ENCODE data around the gene MYCT1.
"Not testable (repeated sequence)": the region's sequence is repeated elsewhere in the genome, so short reads cannot be mapped to it uniquely, and the experiment has no call there.

The MYCT1 gene, protein sequence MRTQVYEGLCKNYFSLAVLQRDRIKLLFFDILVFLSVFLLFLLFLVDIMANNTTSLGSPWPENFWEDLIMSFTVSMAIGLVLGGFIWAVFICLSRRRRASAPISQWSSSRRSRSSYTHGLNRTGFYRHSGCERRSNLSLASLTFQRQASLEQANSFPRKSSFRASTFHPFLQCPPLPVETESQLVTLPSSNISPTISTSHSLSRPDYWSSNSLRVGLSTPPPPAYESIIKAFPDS

DNA sequence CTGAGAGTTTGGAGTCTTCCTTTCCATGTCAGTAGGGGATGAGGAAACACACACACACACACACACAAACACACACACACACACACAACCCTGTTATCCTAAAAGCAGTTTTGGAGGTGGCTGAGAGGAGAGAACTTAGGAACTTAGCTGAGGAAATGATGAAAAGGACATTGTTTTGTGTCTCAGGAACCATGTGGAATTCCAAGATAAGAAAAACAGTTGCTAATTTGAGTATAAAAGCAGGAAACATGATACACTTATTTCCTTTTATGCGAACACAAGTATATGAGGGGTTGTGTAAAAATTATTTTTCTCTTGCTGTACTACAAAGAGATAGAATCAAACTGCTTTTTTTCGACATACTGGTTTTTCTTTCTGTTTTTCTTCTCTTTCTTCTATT lies at the start of gene MYCT1:
MYCT1 (plus strand) TSS at position 264 of the 400 bp plus-strand sequence; CDS start at position 270, 6 bp downstream.
- no peak for DNase-seq (ENCODE audit: low read depth in 2 of 2)

DNA sequence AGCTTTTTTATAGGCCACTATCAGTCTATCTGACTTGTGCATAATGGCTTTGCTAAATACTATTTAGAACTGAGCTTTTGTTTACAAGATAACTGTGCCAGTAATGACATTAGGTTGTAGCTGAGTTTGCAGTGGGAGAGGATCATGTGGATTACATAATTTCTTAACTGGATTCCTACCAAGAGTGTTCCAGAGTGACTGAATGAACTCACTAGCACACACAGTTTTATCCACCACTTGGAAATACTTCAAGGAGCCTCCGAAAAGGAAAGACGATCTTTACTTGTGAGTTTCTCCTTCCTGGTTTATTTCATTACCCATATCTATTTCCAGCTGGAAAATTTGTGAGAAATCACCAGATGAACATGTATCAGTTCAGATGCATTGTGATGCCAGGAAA lies 49.6 kb upstream of the MYCT1 start:
- DNase-seq (ENCODE audit: low read depth in 2 of 2) = no peak

DNA sequence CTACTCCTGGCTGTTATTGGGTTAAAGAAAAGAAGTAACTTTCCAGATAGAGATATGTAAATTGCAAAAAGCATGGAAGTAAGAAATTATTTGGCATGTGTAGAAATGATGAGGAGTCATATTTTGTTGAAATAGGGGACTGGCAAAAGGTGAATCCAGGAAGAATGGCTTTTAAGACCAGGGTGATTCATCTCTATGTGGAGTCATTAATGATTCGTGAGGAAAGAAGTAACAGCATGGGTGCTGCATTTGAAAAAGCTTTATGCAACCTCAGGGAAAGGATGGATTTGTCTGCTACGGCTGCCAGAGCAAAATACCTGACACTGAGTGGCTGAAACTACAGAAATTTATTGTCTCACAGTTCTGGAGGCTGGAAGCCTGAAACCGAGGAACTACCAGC lies 45.7 kb upstream of the MYCT1 start:
- DNase-seq (ENCODE audit: low read depth in 2 of 2) = no peak

DNA sequence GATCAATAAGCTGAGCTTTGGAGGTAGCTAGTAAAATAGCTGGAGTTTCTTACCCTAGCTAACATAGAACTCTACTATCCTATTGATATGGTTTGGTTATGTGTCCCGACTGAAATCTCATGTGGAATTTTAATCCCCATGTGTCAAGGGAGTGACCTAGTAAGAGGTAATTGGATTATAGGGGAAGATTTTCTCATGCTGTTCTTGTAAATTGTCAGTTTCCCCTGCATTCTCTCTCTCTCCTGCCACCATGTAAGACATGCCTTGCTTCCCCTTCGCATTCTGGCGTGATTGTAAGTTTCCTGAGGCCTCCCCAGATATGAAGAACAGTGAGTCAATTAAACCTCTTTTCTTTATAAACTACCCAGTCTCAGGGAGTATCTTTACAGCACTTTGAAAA lies 35.9 kb upstream of the MYCT1 start:
- no peak for DNase-seq (ENCODE audit: low read depth in 2 of 2)

DNA sequence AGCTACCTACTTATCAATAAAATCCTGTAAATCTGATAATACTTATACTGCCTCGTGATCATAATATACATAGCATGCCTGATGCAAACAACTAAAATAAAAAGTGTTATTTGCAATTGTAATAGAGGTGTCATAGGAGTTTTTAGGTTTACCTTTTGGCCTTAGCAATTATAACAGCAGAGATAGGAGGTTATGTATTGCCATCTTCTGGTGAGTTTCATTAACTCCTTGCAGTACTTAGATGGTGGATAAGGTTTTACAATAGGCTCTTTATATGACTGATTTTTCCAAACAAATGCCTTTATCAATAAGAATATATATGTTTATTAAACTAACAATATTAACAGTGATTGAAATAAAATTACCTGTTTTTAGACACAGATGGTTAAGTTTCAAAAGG lies 27.8 kb upstream of the MYCT1 start:
- DNase-seq (ENCODE audit: low read depth in 2 of 2) = no peak

DNA sequence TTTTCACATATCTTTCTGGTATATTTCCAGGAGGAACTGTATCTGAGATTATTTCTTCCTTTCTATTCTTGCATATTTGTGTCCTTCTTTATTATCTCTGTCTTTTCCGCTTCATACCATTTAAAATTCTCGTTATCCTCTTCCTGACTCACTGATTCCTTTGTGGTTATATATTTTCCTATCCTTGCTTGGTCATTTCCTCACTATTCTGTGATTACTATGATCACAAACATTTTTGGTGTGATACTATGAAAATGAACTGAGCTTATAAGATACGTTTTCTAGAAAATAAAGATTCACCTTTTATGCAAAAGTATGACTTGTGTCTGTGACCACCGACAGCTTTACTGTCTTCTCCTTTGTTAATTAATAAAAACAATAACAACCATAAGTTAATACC lies 26.5 kb upstream of the MYCT1 start:
- no peak for DNase-seq (ENCODE audit: low read depth in 2 of 2)

DNA sequence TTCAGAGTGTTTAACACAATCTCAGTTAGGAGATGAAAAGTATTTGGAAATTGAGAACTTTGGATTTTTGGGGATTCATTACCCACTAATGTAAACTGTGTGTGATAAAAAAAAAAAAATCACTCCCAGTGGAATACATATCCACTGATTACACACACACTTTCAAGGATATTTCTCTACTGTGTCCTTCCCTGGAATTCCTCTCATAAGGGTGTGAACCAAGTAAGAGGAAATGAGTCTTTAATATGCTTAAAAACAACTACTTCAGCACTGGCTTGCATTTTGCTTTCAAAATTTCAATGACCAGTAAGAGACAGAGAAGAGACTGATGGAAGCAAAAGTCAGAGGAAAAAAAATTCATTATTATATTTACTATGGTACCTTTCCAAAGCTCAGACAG lies 24.5 kb upstream of the MYCT1 start:
- no peak for DNase-seq (ENCODE audit: low read depth in 2 of 2)

DNA sequence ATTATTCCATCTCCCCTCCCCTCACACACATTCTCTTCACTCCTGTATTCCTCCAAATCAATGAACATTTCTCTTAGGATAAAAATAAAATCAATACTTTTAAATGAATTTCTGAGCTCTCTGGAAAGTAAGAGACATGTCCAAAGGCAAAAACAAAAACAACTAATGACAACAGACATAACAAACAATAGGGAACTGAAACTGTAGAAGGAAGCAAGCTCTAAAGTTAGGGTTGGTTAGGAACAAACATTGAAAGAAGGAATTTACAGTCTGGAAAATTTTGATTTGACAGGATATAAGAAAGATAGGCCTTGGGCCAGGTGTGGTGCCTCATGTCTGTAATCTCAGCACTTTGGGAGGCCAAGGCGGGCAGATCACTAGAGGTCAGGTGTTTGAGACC lies 17.5 kb upstream of the MYCT1 start:
- no peak for DNase-seq (ENCODE audit: low read depth in 2 of 2)

DNA sequence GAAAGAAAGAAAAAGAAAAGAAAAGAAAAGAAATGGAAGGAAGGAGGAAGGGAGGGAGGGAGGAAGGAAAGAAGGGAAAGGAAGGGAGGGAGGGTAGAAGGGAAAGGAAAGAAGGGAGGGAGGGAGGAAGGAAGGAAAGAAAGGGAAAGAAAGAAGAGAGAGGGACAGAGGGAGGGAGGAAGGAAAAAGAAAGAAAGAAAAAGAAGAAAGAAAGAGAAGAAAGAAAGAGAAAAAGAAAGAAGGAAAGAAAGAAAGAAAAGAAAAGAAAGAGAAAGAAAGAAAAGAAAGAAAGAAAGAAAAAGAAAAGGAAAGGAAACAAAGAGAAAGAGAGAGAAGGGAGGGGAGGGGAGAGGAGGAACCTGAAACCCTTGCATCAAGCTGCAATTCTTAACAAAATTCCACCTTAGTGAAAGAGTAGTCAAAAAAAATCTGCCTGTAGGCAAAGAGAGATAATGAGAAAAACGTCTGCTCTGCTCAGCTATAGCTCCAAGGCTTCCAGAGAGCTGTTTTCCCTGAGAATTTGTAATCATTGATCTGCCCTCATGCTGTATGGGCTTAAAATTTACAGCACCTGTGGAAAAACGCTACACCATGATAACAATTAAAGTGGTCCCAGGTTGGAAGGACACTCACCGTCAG lies 16.7 kb upstream of the MYCT1 start:
- DNase-seq (ENCODE audit: low read depth in 2 of 2) = no peak

DNA sequence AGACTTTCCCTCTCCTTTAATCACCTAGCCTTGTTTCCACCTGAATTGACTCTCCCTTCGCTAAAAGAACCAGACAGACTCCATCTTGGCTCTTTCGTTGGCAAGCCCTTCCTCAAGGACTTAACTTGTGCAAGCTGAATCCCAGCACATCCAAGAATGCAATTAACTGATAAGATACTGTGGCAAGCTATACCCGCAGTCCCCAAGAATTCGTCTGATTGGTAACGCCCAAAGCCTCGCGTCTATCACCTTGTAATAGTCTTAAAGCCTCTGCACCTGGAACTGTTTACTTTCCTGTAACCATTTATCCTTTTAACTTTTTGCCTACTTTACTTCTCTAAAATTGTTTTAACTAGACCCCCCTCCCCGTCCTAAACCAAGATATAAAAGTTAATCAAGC lies 15.6 kb upstream of the MYCT1 start:
- no peak for DNase-seq (ENCODE audit: low read depth in 2 of 2)

DNA sequence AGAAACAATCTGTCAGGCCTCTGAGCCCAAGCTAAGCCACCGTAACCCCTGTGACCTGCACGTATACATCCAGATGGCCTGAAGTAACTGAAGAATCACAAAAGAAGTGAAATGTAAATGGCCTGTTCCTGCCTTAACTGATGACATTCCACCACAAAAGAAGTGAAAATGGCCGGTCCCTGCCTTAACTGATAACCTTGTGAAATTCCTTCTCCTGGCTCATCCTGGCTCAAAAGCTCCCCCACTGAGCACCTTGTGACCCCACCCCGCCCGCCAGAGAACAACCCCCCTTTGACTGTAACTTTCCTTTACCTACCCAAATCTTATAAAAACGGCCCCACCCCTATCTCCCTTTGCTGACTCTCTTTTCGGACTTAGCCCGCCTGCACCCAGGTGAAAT lies 14.8 kb upstream of the MYCT1 start:
- not testable (repeated sequence) for DNase-seq (ENCODE audit: low read depth in 2 of 2)

DNA sequence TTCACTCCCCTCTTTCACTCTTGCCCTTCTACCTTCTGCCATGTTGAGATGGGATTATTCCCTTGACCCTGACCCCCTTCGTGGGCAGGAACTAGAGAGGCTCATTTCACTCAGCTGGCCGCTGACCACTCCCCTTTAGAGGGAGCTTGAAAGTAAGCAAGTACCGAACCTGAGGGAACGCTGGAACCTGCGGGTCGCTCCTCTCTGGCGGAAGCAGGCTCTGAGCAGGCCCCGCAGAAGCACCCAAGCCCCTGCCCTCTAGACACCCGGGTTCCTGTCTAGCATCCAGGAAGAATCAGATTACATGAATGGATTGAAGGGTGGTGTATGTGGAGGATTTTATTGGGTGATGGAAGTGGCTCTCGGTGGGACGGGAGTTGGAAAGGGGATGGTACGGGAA lies 11.9 kb upstream of the MYCT1 start:
- DNase-seq (ENCODE audit: low read depth in 2 of 2) = no peak

DNA sequence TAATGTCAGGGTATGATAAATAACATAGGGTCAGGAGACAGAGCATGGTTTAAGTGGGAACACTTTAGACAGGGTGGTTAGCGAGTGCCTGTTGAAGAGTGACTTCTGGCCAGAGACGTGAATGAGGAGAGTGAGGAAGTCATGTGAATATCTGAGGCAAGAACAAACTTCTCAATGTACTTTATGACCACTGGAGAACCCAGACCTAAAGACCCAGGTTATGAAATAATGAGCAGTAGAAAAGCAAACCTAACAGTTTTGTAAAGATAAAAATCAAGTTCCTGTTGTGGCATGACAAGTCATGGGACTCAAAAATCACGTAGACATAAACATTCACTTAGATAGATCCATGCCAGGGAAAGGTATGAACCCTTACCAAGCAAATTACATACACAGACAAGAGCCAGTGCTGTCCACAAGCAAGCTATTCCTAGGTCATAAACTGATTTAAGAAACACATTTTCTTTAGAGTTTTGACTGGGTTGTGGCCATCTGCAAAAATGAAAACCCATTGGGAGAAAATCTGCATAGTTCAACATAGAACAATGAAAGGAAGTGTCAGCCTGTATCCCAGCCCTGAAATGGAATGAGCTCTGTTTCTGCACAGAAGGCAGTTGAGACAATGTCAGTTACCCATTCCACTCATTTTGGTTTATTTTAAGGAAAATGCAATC lies 2.2 kb upstream of the MYCT1 start:
- DNase-seq (ENCODE audit: low read depth in 2 of 2) = no peak

DNA sequence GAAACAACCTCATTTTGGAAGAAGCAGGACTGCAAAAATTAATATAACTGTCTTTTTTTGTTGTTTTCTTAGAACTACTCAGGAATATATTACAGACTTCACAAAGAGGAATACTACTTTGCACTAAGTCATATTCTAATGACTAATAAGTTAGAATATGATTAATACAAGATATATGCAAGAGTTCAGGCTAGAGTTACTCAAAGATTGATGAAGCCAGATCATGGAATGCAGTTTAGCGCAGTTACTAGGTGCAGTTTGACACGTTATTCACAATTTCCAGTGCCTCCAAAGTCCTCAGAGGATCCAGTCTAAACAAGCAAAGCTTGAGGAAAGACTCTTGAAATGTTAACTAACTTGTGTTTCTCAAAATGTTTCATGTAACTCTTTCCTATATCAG lies 1.2 kb upstream of the MYCT1 start:
- no peak for DNase-seq (ENCODE audit: low read depth in 2 of 2)

DNA sequence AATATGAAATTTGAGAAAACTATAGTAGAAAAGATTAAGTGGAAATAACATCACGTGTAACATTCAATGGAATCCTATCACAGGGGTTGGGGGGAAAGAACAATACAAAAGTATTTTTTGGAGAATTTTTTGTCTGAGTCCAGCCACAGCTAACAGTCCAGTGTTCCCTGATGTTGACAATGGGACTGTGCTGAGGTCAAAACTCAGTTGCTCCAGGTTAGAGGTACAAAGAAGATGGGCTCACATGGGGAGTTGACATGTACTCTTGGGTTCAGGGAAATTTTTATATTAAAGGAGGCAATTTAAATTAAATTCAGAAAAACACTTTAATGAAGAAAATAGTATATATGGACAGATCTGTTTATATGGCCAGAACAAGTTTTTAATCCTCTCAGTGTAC lies 995 bp downstream of the MYCT1 start:
- no peak for DNase-seq (ENCODE audit: low read depth in 2 of 2)

DNA sequence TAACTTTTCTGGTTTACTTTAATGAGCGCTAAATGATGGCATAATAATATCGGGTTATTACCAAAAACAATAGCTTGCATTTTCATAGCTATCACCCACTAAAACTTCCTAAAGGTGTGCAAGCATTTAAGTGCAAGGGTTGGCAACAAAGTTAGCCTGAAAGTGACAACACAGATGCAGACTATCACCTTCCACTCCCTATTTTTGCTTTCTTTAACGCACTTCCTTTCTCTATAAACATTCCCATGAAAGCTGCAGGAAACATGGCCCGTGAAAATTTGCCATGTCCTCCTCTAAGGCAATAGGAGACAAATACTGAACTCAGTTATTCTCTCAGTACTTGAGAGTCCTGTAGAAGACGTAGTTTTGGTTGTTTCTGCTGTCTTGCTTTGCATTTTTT lies 2.7 kb downstream of the MYCT1 start:
- no peak for DNase-seq (ENCODE audit: low read depth in 2 of 2)

DNA sequence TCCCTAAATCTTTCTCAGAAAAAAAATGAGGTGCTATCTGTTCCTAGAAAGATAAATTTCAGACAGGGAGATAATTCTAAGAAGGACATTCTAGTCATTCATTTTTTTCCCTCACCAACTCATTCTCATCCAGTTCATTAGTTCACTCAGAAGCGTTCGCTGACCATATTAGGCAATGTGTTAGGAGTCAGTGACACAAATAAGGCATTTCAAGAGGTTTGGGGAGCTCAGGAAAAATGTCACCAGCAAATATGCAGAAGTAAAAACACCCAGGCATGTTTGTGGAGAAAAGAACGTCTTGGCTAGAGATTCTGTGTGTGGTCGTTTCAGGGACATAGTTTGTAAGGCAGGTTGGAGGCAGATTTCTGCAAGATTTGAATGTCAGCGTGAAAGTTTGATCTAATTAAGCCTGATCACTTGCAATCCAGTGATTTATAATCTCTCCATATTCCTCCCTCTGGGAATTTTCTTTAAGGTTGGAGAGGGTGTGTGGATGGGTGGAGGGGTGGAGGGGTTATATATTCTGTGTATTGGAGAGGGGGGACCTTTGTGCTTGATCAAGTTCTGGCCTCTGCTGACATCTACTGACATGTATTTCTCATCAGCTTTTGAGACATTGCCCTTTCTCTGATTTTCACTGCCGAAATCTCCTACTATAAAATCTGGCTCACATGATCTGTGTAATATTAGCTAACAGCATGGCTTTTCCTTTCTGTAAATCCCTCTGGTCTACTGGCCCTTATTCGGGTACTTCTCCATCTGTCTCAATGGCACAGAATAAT lies 3.6 kb downstream of the MYCT1 start:
- DNase-seq (ENCODE audit: low read depth in 2 of 2) = no peak

DNA sequence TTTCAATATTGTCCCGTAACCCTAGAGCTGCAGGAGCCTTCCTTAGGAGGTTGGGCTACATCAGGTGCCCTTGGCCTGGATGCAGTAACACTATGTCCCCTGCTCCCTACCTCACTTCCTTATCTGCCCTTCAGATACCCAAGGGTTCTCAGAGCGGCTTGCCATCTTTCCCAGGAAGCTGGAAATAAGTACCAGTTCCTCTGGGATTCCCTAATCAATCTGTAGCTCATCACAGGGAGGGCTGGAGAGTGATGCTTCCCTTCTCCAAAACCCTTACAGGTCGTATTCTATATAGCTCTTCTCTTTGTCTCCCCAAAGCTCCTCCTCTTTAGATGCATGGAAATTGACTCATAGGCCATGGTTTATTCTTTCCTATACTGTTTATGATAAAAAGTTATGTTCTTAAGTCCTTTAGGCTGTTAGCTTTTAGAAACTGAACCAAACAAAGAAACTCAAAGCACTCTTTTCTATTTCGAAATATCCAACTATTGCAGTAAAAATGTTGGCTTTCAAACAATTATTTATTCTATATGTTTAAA lies 4.2 kb downstream of the MYCT1 start:
- no peak for DNase-seq (ENCODE audit: low read depth in 2 of 2)

DNA sequence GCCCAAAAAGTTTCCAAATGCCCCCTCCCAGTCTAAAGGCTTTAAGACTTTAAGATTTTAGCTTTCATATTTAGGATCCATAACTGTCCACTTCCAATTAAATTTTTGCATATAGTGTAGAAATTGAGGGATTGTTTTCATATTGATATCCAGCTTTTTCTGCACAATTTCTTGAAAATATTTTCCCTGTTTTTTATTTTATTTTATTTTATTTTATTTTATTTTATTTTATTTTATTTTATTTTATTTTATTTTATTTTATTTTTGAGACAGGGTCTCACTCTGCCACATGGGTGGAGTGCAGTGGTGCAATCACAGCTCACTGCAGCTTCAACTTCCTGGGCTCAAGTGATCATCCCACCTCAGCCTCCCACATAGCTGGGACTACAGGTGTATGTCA lies 6.1 kb downstream of the MYCT1 start:
- not testable (repeated sequence) for DNase-seq (ENCODE audit: low read depth in 2 of 2)

DNA sequence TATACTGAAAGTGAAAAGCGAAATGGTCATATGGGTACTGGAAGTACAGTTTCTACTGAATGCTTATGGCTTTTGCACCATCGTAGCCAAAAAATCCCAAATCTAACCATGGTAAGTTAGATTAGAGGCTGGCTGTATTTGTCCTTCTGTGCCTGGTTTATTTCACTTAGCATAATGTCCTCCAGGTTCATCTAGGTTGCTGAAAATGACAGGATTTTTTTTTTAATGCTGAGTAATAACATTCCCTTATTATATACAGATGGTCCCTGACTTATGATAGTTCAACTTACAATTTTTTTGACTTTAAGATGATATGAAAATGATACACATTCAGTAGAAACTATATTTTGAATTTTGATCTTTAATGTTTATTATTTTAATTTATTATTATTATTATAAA lies 7.6 kb downstream of the MYCT1 start:
- DNase-seq (ENCODE audit: low read depth in 2 of 2) = no peak

DNA sequence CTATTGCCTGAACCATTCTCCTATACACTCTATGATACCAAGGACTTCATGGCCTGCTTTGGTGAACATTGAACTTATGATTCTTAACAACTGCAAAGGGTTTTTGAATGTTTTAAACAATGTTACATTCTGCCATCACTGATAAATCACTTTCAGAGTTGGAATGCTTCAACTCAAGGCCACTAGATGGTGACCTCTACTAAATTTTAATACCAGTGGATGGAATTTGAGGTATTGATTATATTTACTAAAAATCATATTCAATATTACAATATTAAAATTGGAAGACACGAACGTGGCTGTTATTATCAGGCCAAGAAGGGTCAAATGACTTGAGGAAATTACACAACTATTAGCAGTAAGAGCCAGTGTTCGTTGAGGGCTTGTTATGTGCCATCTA lies 18.6 kb downstream of the MYCT1 start:
- no peak for DNase-seq (ENCODE audit: low read depth in 2 of 2)

DNA sequence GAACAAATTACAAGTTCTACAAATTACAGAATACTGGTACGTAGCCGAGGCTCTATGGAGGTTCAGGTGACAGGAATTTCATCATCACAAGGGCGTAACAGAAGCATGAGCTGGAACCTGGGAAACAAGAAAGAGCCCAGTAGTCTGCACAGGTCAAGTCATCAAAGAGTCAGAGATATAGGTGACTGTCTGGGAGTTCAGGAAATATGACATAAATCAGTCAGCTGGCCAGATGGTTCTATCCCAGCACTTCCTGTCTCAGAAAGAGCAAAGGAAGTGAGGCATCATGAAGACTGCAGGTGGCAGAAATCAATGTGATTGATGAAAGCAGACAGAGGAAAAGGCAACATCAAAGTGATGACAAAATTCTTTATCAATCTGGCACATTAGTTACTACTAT lies 23.3 kb downstream of the MYCT1 start:
- no peak for DNase-seq (ENCODE audit: low read depth in 2 of 2)
